Left ventricle myocardium inferior (tissue), 1 donor: ENCODE measurements around the gene CHERP. TPM values are rescaled to one million over a fixed set of nuclear protein-coding genes. Genes with fewer than 3 reads are reported as not detected.

ENCODE experiments used
- DNase-seq: peaks from one replicate; pipeline ENCODE4 v3.0.0-alpha.2; 2020
- H3K27ac ChIP-seq: fragments of 200-600 bp; replicated peaks from 2 replicates; pipeline ENCODE4 v1.8.0; 2021
- H3K27me3 ChIP-seq: fragments of 200-600 bp; 2 replicates; pipeline ENCODE4 v1.8.0; 2021; ENCODE audit warnings: low read depth
- H3K36me3 ChIP-seq: fragments of 200-600 bp; 2 replicates; pipeline ENCODE4 v1.8.0; 2021
- H3K4me1 ChIP-seq: fragments of 200-600 bp; 2 replicates; pipeline ENCODE4 v1.8.0; 2021
- H3K4me3 ChIP-seq: fragments of 200-600 bp; 2 replicates; pipeline ENCODE4 v1.8.0; 2021; ENCODE audit warnings: mild to moderate bottlenecking, moderate library complexity
- H3K9me3 ChIP-seq: fragments of 200-600 bp; replicated peaks from 2 replicates; pipeline ENCODE4 v1.8.0; 2021
- intact Hi-C: fragments of 100-400 bp; cut with micrococcal nuclease; formaldehyde crosslinking; loops from one replicate; pipeline ENCODE4 v1.11.0; 2022
- long read RNA-seq: library from polyadenylated mRNA; unstranded; transcript quantifications from one replicate; pipeline ENCODE4 v2.0.0, GENCODE V29; 2021
- total RNA-seq: library from RNA; stranded (reverse); fragmentation: NEBNext Ultra II Directional; extraction: Animal tissue kit (Norgen Biotek cat#: 25700); gene quantifications from one replicate; pipeline ENCODE4 v1.2.1, GENCODE V29; 2021
- TF ChIP-seq, protein P1 (sequence below): fragments of 200-600 bp; IDR thresholded peaks from 2 replicates; pipeline ENCODE4 v1.8.0; 2021; ENCODE audit warnings: antibody characterized with exemption, mild to moderate bottlenecking, borderline replicate concordance
- donor health status: DM: no; HTN: yes; CAD: no; lungs with severe emphysema.

CHERP gene
- 19.3 TPM for total RNA-seq
- long read RNA-seq, full-length matches to known transcripts: 8 of 35 reads
- long read RNA-seq, partial matches to known transcripts: 21 of 35 reads
- long read RNA-seq, other reads (novel, unspliced or antisense): 6 of 35 reads

GRCh38 chr19:16542045-16542909 is at the start of gene CHERP:
Gene CHERP, minus strand, starts transcription at chr19:16542437. Its CDS starts 59 bp downstream, at chr19:16542378.
- Histone ChIP-seq H3K27me3 (no peaks in the 10 kb centered on the region), H3K4me1 (peaks cover 66% of the 10 kb centered on the region), H3K36me3 (peaks cover 26% of the 10 kb centered on the region), H3K9me3 (no peaks in the 10 kb centered on the region), H3K27ac (peak within 1 kb of the TSS; percentile 96), H3K4me3 (peak within 1 kb of the TSS; percentile 84)
- peak; percentile 94 for DNase-seq
- TF ChIP-seq, protein P1, sequence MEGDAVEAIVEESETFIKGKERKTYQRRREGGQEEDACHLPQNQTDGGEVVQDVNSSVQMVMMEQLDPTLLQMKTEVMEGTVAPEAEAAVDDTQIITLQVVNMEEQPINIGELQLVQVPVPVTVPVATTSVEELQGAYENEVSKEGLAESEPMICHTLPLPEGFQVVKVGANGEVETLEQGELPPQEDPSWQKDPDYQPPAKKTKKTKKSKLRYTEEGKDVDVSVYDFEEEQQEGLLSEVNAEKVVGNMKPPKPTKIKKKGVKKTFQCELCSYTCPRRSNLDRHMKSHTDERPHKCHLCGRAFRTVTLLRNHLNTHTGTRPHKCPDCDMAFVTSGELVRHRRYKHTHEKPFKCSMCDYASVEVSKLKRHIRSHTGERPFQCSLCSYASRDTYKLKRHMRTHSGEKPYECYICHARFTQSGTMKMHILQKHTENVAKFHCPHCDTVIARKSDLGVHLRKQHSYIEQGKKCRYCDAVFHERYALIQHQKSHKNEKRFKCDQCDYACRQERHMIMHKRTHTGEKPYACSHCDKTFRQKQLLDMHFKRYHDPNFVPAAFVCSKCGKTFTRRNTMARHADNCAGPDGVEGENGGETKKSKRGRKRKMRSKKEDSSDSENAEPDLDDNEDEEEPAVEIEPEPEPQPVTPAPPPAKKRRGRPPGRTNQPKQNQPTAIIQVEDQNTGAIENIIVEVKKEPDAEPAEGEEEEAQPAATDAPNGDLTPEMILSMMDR: peak; percentile 11
- intact Hi-C loops: no loop called here

DNA sequence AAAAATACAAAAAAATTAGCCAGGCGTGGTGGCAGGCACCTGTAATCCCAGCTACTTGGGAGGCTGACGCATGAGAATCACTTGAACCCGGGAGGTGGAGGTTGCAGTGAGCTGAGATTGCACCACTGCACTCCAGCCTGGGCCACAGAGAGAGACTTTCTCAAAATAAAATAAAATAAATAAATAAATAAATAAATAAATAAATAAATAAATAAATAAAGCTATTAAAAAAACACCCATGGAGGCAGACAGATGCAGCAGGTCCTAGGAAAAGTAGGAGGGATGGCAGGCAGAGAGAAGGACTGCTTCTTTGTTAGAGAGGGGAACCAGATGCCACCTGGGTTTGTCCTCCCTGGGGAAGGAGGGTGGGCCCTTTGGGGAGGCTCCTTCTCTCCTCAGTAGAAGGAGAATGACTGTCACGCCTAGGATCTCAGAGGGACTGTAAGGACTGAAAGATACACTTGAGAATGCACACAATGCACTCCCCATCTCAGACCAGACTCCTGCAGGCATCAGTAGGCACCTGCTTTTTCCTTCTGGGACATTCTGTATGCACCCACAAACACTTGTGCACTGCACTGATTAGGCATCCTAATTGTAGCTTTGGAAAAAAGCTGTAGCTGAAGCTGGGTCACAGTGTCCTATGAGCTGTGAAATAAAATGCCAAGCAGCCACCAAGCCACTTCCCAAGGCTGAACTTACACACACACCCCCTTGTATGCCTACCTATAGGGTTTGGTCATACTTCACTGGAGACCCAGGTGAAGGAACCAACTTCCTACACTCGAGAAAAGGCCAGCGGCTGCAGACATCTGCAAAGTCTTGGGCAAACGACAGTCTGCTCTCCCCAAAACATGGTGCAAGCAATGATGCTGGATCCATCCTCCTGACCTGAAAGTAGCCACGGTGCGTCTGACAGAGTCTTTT is 48.9 kb upstream of the CHERP start:
- no peaks in the 10 kb centered on the region for H3K27me3 ChIP-seq
- H3K9me3 ChIP-seq: no peaks in the 10 kb centered on the region
- TF ChIP-seq, protein P1: no peak
- no peak for DNase-seq
- H3K4me1 ChIP-seq: peaks cover 97% of the 10 kb centered on the region
- no peaks in the 10 kb centered on the region for H3K36me3 ChIP-seq
- H3K27ac ChIP-seq: no peak overlapping the region
- intact Hi-C loops: no loop called here
- no peak overlapping the region for H3K4me3 ChIP-seq

DNA sequence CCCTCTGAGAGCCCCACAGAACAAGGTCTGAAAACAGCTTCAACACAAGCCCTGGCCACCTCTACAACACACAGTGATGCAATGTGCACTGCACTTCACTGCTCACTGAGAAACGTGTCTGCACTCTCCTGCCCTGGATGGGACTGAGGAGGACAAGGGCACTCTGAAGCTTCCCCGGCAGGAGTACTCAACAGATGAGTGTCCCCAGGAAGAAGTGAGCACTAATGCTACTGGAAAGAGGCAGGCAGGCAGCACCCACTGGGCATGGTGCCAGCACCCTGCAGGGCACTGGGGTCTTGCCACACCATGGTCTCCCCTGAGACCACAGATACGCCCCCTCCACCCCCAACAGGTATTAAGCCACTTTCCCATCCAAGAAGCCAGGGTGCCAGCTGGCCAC is 47.7 kb upstream of the CHERP start:
- peaks cover 99% of the 10 kb centered on the region for H3K4me1 ChIP-seq
- no peak overlapping the region for H3K4me3 ChIP-seq
- no peaks in the 10 kb centered on the region for H3K9me3 ChIP-seq
- H3K27ac ChIP-seq: no peak overlapping the region
- TF ChIP-seq, protein P1: no peak
- H3K36me3 ChIP-seq: no peaks in the 10 kb centered on the region
- DNase-seq: no peak
- intact Hi-C loops: no loop called here
- no peaks in the 10 kb centered on the region for H3K27me3 ChIP-seq

DNA sequence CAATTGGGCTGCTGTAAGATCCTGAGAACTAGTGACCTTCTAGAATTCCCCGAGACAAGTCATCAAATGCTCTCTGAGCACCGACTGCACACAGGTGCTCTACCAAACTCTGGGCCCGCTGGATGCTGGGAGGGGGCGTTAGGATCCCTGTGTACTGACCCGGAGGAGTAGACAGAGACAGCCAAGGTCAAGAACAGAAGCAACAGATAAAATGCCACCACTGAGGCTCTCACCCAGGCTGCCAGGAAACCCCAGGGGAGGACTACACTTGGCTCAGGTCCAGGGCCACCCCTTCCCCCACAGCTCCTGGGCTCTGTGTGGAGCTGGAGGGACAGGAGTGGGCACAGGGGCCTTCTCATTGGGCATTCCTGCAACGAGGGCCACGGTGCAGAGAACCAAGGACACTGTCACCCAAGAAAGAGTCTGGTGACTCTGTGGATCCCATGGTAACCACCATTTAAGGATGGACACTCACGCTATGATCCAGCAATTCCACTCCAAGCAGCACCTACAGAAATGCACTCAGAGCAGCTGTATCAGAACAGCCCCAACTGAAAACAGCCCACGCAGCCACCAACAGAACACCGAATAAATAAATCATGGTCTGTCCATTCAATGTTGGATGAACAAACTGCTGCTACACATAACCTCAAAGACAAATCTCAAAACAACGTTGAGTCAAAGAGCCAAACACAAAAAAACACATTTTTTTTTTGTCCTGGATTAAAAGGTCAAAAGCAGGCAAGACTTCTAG is 46.8 kb upstream of the CHERP start:
- Histone ChIP-seq H3K36me3 (no peaks in the 10 kb centered on the region), H3K4me3 (peak overlapping the region; percentile 48), H3K4me1 (peaks cover 99% of the 10 kb centered on the region), H3K27ac (peak overlapping the region; percentile 77), H3K27me3 (no peaks in the 10 kb centered on the region), H3K9me3 (no peaks in the 10 kb centered on the region)
- intact Hi-C loops: no loop called here
- TF ChIP-seq, protein P1: no peak
- DNase-seq: no peak
